SU-DHL-6 (cell line): ENCODE results near the gene NSMCE1.

Source experiments
- H2AFZ ChIP-seq: fragments of 200-600 bp; sonication (generic); 2 replicates; pipeline ENCODE4 v1.6.1; 2014; ENCODE audit warnings: low read depth, mild to moderate bottlenecking, moderate library complexity, mixed read lengths, antibody characterized with exemption, low read length; ENCODE audit not compliant: severe bottlenecking
- H3F3A ChIP-seq: fragments of 200-600 bp; shearing (Covaris generic); 2 replicates; pipeline ENCODE4 v1.6.0; 2016; ENCODE audit warnings: antibody characterized with exemption, mild to moderate bottlenecking; ENCODE audit not compliant: insufficient read depth
- H3K27ac ChIP-seq: fragments of 200-600 bp; sonication (generic); 2 replicates; pipeline ENCODE4 v1.5.1; 2016; ENCODE audit warnings: low read depth, mild to moderate bottlenecking, low read length, moderate library complexity, mixed read lengths
- H3K27me3 ChIP-seq: fragments of 200-600 bp; sonication (generic), shearing (Covaris generic); 2 replicates; pipeline ENCODE4 v1.6.0; 2014; ENCODE audit warnings: mild to moderate bottlenecking, low read length
- H3K36me3 ChIP-seq: fragments of 200-600 bp; sonication (generic); 2 replicates; pipeline ENCODE4 v1.6.1; 2014; ENCODE audit warnings: mild to moderate bottlenecking, low read length, mixed read lengths
- H3K4me2 ChIP-seq: fragments of 300-600, 200-600 bp; shearing (Covaris generic), sonication (generic); 2 replicates; pipeline ENCODE4 v1.6.0; 2014; ENCODE audit warnings: low read length, low read depth, mild to moderate bottlenecking; ENCODE audit not compliant: poor library complexity, severe bottlenecking
- H3K4me3 ChIP-seq: fragments of 200-600 bp; sonication (generic); 2 replicates; pipeline ENCODE4 v1.5.1; 2014; ENCODE audit warnings: antibody characterized with exemption, low read length, mild to moderate bottlenecking, mixed read lengths; ENCODE audit not compliant: insufficient read depth, poor library complexity, severe bottlenecking
- H3K79me2 ChIP-seq: fragments of 200-600 bp; sonication (generic); 2 replicates; pipeline ENCODE4 v1.6.1; 2014; ENCODE audit warnings: mild to moderate bottlenecking, low read length, moderate library complexity; ENCODE audit not compliant: insufficient read depth
- H3K9ac ChIP-seq: fragments of 200-600 bp; sonication (generic); 2 replicates; pipeline ENCODE4 v1.7.0; 2014; ENCODE audit warnings: mild to moderate bottlenecking, low read length
- H3K9me2 ChIP-seq: fragments of 200-600 bp; sonication (generic); replicated peaks from 2 replicates; pipeline ENCODE4 v1.6.1; 2014; ENCODE audit warnings: low read length; ENCODE audit not compliant: insufficient read depth
- H3K9me3 ChIP-seq: fragments of 200-600 bp; sonication (generic); 2 replicates; pipeline ENCODE4 v1.6.1; 2014; ENCODE audit warnings: low read length, mixed read lengths; ENCODE audit not compliant: insufficient read depth
- H4K20me1 ChIP-seq: fragments of 200-600 bp; sonication (generic); 2 replicates; pipeline ENCODE4 v1.6.1; 2014; ENCODE audit warnings: low read depth, mild to moderate bottlenecking, antibody characterized with exemption, low read length, moderate library complexity, mixed read lengths
- EZH2phosphoT487 ChIP-seq: fragments of 200-600 bp; sonication (generic), shearing (Covaris generic); conservative IDR thresholded peaks from 2 replicates; pipeline ENCODE4 v1.6.1; 2018; ENCODE audit warnings: mild to moderate bottlenecking, antibody characterized with exemption, low read length, moderate library complexity, mixed read lengths
- TF ChIP-seq, protein P1 (sequence below): fragments of 200-600 bp; sonication (generic); IDR thresholded peaks from one replicate; pipeline ENCODE4 v1.5.1; 2017; ENCODE audit warnings: antibody characterized with exemption, mild to moderate bottlenecking, low read length, moderate library complexity; ENCODE audit not compliant: insufficient read depth, poor library complexity, severe bottlenecking

NSMCE1 gene

DNA sequence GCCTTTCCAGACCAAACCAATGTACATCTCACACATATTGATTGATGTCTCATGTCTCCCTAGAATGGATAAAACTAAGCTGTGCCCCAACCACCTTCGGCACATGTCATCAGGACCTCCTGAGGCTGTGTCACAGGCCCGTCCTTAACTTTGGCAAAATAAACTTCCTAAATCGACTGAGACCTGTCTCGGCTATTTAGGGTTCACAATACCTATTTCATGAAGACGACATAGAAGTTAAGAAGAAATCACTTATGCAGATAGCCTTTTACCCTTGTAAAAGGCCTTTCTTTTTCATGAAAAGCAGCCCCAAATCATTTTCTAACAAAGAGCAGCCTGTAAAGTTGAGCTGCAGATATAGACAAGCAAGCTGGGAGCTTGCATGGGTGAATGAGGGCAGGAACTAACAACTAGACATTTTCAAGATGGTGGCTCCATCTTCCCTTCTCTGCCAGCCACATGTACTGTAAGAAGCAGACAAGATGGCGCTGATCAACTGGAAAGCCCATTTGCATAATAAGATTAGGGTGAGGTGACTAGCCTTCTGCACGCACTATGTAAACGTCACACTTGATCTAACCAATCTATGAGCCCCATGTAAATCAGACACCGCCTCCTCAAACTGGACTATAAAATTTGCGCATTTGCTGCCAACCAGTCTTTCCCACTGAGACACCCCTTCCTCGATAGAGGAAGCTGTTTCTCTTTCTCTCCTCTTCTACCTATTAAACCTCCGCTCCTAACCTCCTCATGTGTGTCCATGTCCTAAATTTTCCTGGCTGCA is 69.9 kb downstream of the NSMCE1 start:
- Histone ChIP-seq H3K79me2 (no peaks in the 10 kb centered on the region), H3K9ac (no peak overlapping the region), H4K20me1 (no peaks in the 10 kb centered on the region), H3K27me3 (no peaks in the 10 kb centered on the region), H3K36me3 (no peaks in the 10 kb centered on the region), H2AFZ (no peak overlapping the region), H3K9me2 (no peaks in the 10 kb centered on the region), H3K27ac (peak overlapping the region; percentile 86), H3K4me3 (no peak overlapping the region), H3F3A (peaks cover 8% of the 10 kb centered on the region; the same call in 1 of the 2 replicates), H3K9me3 (no peaks in the 10 kb centered on the region), H3K4me2 (peak overlapping the region; percentile 58)
- TF ChIP-seq, protein P1, sequence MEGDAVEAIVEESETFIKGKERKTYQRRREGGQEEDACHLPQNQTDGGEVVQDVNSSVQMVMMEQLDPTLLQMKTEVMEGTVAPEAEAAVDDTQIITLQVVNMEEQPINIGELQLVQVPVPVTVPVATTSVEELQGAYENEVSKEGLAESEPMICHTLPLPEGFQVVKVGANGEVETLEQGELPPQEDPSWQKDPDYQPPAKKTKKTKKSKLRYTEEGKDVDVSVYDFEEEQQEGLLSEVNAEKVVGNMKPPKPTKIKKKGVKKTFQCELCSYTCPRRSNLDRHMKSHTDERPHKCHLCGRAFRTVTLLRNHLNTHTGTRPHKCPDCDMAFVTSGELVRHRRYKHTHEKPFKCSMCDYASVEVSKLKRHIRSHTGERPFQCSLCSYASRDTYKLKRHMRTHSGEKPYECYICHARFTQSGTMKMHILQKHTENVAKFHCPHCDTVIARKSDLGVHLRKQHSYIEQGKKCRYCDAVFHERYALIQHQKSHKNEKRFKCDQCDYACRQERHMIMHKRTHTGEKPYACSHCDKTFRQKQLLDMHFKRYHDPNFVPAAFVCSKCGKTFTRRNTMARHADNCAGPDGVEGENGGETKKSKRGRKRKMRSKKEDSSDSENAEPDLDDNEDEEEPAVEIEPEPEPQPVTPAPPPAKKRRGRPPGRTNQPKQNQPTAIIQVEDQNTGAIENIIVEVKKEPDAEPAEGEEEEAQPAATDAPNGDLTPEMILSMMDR, result no peak
- TF ChIP-seq EZH2phosphoT487, result no peak

- no peaks in the 10 kb centered on the region for H3K79me2 ChIP-seq
- no peaks in the 10 kb centered on the region for H3K9me3 ChIP-seq
- H3K27me3 ChIP-seq, result no peaks in the 10 kb centered on the region
- no peak overlapping the region for H3K9ac ChIP-seq
- no peaks in the 10 kb centered on the region for H3K9me2 ChIP-seq
- no peak for TF ChIP-seq EZH2phosphoT487
- TF ChIP-seq, protein P1, result no peak
- no peaks in the 10 kb centered on the region for H4K20me1 ChIP-seq
- no peaks in the 10 kb centered on the region for H3K36me3 ChIP-seq
- no peak overlapping the region for H3K4me3 ChIP-seq
- peaks cover 8% of the 10 kb centered on the region; the same call in 1 of the 2 replicates for H3F3A ChIP-seq
- H2AFZ ChIP-seq, result no peak overlapping the region
- no peak overlapping the region for H3K27ac ChIP-seq
- no peak overlapping the region for H3K4me2 ChIP-seq
These were observed 71.6 kb downstream of the NSMCE1 start for GRCh38 chr16:27197004-27197403.

DNA sequence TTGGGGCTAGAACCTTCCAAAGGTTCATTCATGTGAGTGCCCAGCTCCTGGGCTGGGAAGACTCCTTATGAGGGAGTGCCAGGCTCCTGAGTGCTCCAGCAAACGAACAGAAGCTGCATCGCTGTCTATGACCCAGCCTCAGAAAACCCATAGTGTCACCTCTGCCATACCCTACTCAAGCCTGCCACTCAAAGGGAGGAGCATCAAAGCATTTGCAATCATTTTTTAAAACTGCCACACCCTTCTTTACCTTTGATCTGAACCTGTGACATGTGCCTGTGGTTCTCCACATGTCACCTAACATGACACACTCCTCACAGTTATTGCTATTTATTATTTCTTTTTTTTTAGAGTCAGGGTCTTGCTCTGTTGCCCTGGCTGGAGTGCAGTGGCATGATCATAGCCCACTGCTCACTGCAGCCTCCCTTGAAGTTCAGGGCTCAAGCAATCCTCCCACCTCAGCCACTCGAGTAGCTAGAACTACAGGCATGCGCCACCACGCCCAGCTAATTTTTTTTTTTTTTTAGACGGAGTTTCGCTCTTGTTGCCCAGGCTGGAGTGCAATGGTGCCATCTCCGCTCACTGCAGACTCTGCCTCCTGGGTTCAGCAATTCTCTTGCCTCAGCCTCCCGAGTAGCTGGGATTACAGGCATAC is 72.5 kb downstream of the NSMCE1 start:
- Histone ChIP-seq H3K36me3 (no peaks in the 10 kb centered on the region), H3K9me2 (no peaks in the 10 kb centered on the region), H3K27me3 (no peaks in the 10 kb centered on the region), H3K9me3 (no peaks in the 10 kb centered on the region), H3K27ac (no peak overlapping the region), H3F3A (peaks cover 8% of the 10 kb centered on the region; the same call in 1 of the 2 replicates), H3K9ac (no peak overlapping the region), H3K79me2 (no peaks in the 10 kb centered on the region), H3K4me3 (no peak overlapping the region), H3K4me2 (no peak overlapping the region), H2AFZ (no peak overlapping the region), H4K20me1 (no peaks in the 10 kb centered on the region)
- TF ChIP-seq EZH2phosphoT487, result no peak
- TF ChIP-seq, protein P1, result no peak
